ENCODE results near the gene TRABD2A. TPM values are rescaled to one million over a fixed set of nuclear protein-coding genes. Genes with fewer than 3 reads are reported as not detected.
"Not testable (repeated sequence)": the region's sequence is repeated elsewhere in the genome, so short reads cannot be mapped to it uniquely, and the experiment has no call there.

The TRABD2A gene
- total and polyA plus RNA-seq, 2 experiments from 2014 or later, result 3.4 to 5.0 TPM

- DNase-seq, result no peak
- H3K79me2 ChIP-seq (ENCODE audit: insufficient read depth), result no peaks in the 10 kb centered on the region
- 94 to 98% methylated on average over 2 of the region's 2 CpGs for WGBS, 2 experiments (ENCODE audit: low coverage in 1 of 2, low lambda C conversion rate in 2 of 2, missing lambda C conversion rate in 2 of 2)
- H3K27me3 ChIP-seq (replicated peaks; ENCODE audit: insufficient read depth), result no peaks in the 10 kb centered on the region
- peak overlapping the region; percentile 1 for H2AFZ ChIP-seq
- no peaks in the 10 kb centered on the region for H3K9me2 ChIP-seq (ENCODE audit: insufficient read depth)
- H3K4me1 ChIP-seq (ENCODE audit: insufficient read depth), result peaks cover 21% of the 10 kb centered on the region
- H3F3A ChIP-seq (ENCODE audit: insufficient read depth), result peaks cover 25% of the 10 kb centered on the region
- TF ChIP-seq EZH2 (IDR thresholded peaks at IDR 0.05; ENCODE audit: insufficient read depth, poor library complexity, severe bottlenecking) (no peak), EZH2phosphoT487 (IDR thresholded peaks at IDR 0.05; ENCODE audit: insufficient read depth, low read depth) (no peak)
- H3K4me3 ChIP-seq, result no peak overlapping the region
- H3K9ac ChIP-seq, result no peak overlapping the region
- H3K4me2 ChIP-seq (ENCODE audit: unreplicated experiment), result no peak overlapping the region
- no peaks in the 10 kb centered on the region for H3K36me3 ChIP-seq (ENCODE audit: low read depth)
- H3K27ac ChIP-seq, result peak overlapping the region; percentile 98
- H3K9me3 ChIP-seq (ENCODE audit: low read depth), result no peaks in the 10 kb centered on the region
- no peaks in the 10 kb centered on the region for H4K20me1 ChIP-seq (ENCODE audit: insufficient read depth)
- in situ Hi-C loops (cut with MboI), result no loop called here
Observed at GRCh38 chr2:84918430-84918829, 37.5 kb upstream of the TRABD2A start.

GRCh38 chr2:84917821-84918220, 36.9 kb upstream of the TRABD2A start:
- H3K27me3 ChIP-seq (replicated peaks; ENCODE audit: insufficient read depth); H3K79me2 ChIP-seq (ENCODE audit: insufficient read depth); H3K4me2 ChIP-seq (ENCODE audit: unreplicated experiment); H3K36me3 ChIP-seq (ENCODE audit: low read depth); DNase-seq; H3K4me3 ChIP-seq; H4K20me1 ChIP-seq (ENCODE audit: insufficient read depth); H3K9me2 ChIP-seq (ENCODE audit: insufficient read depth); H3K9ac ChIP-seq; H3K9me3 ChIP-seq (ENCODE audit: low read depth); in situ Hi-C loops (cut with MboI): not testable (repeated sequence)
- peak overlapping the region; percentile 1 for H2AFZ ChIP-seq
- peaks cover 21% of the 10 kb centered on the region for H3K4me1 ChIP-seq (ENCODE audit: insufficient read depth)
- peak overlapping the region; percentile 98; the same call in 1 of the 2 replicates for H3K27ac ChIP-seq
- 66 to 70% methylated on average over 5 of the region's 5 CpGs for WGBS, 2 experiments (ENCODE audit: low coverage in 1 of 2, low lambda C conversion rate in 2 of 2, missing lambda C conversion rate in 2 of 2)
- H3F3A ChIP-seq (ENCODE audit: insufficient read depth), result peaks cover 25% of the 10 kb centered on the region

DNA sequence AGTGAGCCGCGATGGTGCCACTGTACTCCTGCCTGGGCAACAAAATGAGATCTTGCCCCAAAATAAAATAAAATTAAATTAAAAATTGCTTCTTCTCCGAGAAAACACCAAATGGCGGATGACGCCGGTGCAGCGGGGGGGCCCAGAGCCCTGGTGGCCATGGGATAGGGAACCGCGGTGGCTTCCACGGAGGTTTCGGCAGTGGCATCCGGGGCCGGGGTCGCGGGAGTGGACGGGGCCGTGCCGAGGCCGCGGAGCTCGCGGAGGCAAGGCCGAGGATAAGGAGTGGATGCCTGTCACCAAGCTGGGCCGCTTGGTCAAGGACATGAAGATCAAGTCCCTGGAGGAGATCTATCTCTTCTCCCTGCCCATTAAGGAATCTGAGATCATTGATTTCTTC, 34.8 kb upstream of the TRABD2A start:
- H3K79me2 ChIP-seq (ENCODE audit: insufficient read depth); in situ Hi-C loops (cut with MboI); H3K4me3 ChIP-seq; H3K9me3 ChIP-seq (ENCODE audit: low read depth); H3K9me2 ChIP-seq (ENCODE audit: insufficient read depth); H3K27me3 ChIP-seq (replicated peaks; ENCODE audit: insufficient read depth); H3K27ac ChIP-seq; H3K9ac ChIP-seq; H4K20me1 ChIP-seq (ENCODE audit: insufficient read depth); H2AFZ ChIP-seq; H3K4me2 ChIP-seq (ENCODE audit: unreplicated experiment); DNase-seq; H3K36me3 ChIP-seq (ENCODE audit: low read depth): not testable (repeated sequence)
- peaks cover 21% of the 10 kb centered on the region for H3K4me1 ChIP-seq (ENCODE audit: insufficient read depth)
- peaks cover 31% of the 10 kb centered on the region for H3F3A ChIP-seq (ENCODE audit: insufficient read depth)
- 99 to 100% methylated on average over 24 of the region's 24 CpGs for WGBS, 2 experiments (ENCODE audit: low coverage in 1 of 2, low lambda C conversion rate in 2 of 2, missing lambda C conversion rate in 2 of 2)

DNA sequence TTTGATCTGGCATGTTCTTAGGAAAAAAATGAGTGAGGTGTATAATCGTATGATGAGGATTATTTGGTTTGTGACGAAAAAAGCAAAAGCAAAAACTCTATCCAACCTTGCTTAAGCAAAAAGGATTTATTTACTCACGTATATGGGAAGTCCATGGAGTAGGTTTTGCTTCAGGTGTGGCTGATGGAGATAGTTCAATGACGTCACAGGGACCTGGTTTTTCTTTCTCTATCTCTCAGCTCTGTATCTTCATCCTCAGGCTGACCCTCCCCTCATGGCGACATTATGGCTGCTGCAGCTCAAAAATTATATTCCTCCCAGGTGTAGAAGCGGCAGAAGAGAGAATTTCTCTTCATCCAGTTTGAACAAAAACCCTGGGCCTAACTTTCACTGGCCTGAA, 33.5 kb upstream of the TRABD2A start:
- TF ChIP-seq EZH2 (IDR thresholded peaks at IDR 0.05; ENCODE audit: insufficient read depth, poor library complexity, severe bottlenecking) (no peak), EZH2phosphoT487 (IDR thresholded peaks at IDR 0.05; ENCODE audit: insufficient read depth, low read depth) (no peak)
- H4K20me1 ChIP-seq (ENCODE audit: insufficient read depth), result no peaks in the 10 kb centered on the region
- no peaks in the 10 kb centered on the region for H3K27me3 ChIP-seq (replicated peaks; ENCODE audit: insufficient read depth)
- 82 to 85% methylated on average over 6 of the region's 6 CpGs for WGBS, 2 experiments (ENCODE audit: low coverage in 1 of 2, low lambda C conversion rate in 2 of 2, missing lambda C conversion rate in 2 of 2)
- in situ Hi-C loops (cut with MboI), result no loop called here
- H3K27ac ChIP-seq, result no peak overlapping the region
- H3K36me3 ChIP-seq (ENCODE audit: low read depth), result no peaks in the 10 kb centered on the region
- H2AFZ ChIP-seq, result no peak overlapping the region
- peaks cover 24% of the 10 kb centered on the region for H3F3A ChIP-seq (ENCODE audit: insufficient read depth)
- H3K9ac ChIP-seq, result no peak overlapping the region
- H3K4me2 ChIP-seq (ENCODE audit: unreplicated experiment), result no peak overlapping the region
- no peak for DNase-seq
- H3K9me3 ChIP-seq (ENCODE audit: low read depth), result no peaks in the 10 kb centered on the region
- peaks cover 10% of the 10 kb centered on the region for H3K4me1 ChIP-seq (ENCODE audit: insufficient read depth)
- H3K79me2 ChIP-seq (ENCODE audit: insufficient read depth), result no peaks in the 10 kb centered on the region
- no peaks in the 10 kb centered on the region for H3K9me2 ChIP-seq (ENCODE audit: insufficient read depth)
- no peak overlapping the region for H3K4me3 ChIP-seq

DNA sequence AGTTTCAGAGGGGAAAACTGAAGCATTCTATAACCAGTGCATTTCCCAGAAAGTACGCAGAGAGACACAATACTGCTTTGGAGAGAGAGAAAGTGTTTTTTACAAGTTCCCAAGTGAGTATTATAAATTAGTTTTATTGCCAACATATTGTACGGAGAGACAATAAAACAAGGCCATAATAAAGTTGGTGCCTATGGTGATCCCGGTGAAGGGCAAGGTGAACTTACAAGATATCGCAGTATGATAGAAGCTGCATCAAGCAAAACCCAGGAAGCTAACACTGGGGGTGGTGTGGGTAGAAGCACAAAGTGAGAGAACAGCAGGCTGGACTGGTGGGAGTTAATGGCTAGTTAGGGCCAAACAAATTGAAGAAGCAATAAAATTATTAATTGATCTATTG, 32.1 kb upstream of the TRABD2A start:
- in situ Hi-C loops (cut with MboI), result no loop called here
- 96 to 97% methylated on average over 4 of the region's 4 CpGs for WGBS, 2 experiments (ENCODE audit: low coverage in 1 of 2, low lambda C conversion rate in 2 of 2, missing lambda C conversion rate in 2 of 2)
- no peaks in the 10 kb centered on the region for H3K9me3 ChIP-seq (ENCODE audit: low read depth)

More for the DNA sequence above, 32.1 kb upstream of the TRABD2A start:
- H3K9ac ChIP-seq, result no peak overlapping the region
- no peaks in the 10 kb centered on the region for H3K27me3 ChIP-seq (replicated peaks; ENCODE audit: insufficient read depth)
- no peak overlapping the region for H3K27ac ChIP-seq
- no peaks in the 10 kb centered on the region for H4K20me1 ChIP-seq (ENCODE audit: insufficient read depth)
- no peaks in the 10 kb centered on the region for H3K36me3 ChIP-seq (ENCODE audit: low read depth)
- H3K79me2 ChIP-seq (ENCODE audit: insufficient read depth), result no peaks in the 10 kb centered on the region
- no peak overlapping the region for H3K4me2 ChIP-seq (ENCODE audit: unreplicated experiment)
- TF ChIP-seq EZH2phosphoT487 (IDR thresholded peaks at IDR 0.05; ENCODE audit: insufficient read depth, low read depth) (no peak), EZH2 (IDR thresholded peaks at IDR 0.05; ENCODE audit: insufficient read depth, poor library complexity, severe bottlenecking) (no peak)
- H3K4me1 ChIP-seq (ENCODE audit: insufficient read depth), result no peaks in the 10 kb centered on the region
- no peak overlapping the region for H3K4me3 ChIP-seq
- H2AFZ ChIP-seq, result no peak overlapping the region
- DNase-seq, result no peak
- H3F3A ChIP-seq (ENCODE audit: insufficient read depth), result peaks cover 19% of the 10 kb centered on the region
- no peaks in the 10 kb centered on the region for H3K9me2 ChIP-seq (ENCODE audit: insufficient read depth)

Data from GM23248 (cell line).